SW 1271 (cell line): Measurements from ENCODE around the gene TFCP2L1.

Experiments used
- DNase-seq, 2 experiments: peaks; one replicate each; lab custom pipeline; 2025; lab: John Stamatoyannopoulos, UW

TFCP2L1 gene

GRCh38 chr2:121219866-121220265, 65.1 kb downstream of the TFCP2L1 start:
- DNase-seq: no peak

DNA sequence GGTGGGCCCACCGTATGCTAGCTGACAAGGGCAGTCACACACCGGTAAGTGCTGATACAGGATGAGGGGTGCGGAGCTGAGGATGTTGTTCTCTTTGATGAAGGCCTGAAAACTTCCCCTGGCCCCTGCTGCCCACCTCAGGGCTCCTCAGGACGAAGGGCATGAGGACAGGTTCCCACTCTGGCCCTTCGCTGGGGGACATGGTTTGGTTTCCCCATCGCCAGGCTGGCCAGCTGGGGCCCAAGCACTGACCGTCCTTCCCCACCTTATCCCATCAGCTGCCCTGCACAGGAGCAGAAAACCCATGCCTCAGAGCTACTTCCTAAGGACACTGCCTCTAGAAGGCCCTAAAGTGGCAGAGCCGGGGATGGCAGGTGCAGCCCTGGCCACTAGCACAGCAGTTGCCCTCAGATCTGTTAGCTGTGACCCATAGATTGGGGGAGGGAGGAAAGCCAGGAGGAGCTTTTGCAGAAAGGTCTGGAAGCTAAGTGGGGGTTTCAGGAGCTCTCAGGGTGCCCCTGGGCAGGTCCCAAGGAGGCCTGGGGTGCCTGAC, 66.5 kb downstream of the TFCP2L1 start:
- DNase-seq: no peak

DNA sequence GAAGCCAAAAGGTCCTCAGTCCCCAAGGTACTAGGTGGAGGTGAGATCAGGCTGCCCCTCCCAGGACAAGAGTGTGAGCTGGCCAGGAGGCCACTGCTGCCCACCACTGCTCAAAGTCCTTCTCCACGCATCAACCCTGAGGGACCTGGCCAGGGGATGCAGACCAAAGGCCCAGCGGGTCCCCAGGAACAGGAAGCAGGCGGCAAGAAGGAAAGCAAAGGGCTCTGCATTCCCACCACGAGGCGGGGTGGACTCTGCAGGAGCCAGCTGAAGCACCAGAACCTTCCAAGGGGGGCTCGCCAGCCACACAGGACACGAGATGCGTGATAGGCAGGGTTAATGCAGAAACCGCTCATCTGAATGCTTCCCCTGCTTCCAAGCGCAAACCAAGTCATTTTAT, 67.4 kb downstream of the TFCP2L1 start:
- no peak for DNase-seq

DNA sequence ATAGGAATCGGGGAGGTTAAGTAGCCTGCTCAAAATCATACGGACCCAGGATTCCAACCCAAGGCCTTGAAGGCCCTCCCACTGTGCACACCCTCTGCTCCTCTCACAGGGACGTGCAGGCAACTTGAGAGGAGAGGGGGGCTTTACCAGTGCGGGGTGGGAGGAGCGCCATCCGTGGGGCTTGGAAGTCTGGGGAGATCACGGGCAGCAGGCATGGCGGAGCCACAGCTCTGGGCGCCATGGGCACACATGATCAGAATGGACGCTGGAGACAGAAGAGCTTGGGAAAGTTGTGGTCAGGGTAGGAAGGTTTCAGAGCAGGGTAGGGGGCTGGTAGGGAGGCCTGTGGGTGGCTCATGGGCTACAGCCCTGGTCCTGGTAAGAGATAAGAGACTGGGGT, 70.7 kb downstream of the TFCP2L1 start:
- DNase-seq: no peak

GRCh38 chr2:121213386-121213785, 71.6 kb downstream of the TFCP2L1 start:
- DNase-seq: no peak

GRCh38 chr2:121212661-121213325, 72.2 kb downstream of the TFCP2L1 start:
- no peak for DNase-seq

DNA sequence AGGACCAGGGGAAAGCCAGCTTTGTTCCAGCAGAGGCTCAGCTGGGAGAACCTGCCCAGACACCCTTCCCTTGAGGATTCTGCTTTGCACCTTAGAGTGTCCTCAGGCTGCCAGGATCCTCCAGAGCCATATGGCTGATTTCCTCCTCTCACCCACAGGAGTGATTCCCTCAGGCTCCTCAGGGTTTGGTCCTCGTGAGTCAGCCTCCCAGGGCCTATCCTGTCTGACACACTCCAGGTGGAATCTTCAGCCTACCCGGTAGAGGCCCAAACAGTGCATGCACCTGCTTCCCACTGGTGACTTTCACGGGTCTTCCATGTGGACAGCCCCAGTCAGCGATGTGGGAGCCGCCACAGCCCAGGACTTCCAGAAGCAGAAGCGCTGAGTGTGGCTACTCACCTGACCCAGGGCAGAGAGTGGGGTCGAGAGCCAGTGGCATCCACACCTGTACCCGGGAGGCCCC, 73.3 kb downstream of the TFCP2L1 start:
- no peak for DNase-seq

DNA sequence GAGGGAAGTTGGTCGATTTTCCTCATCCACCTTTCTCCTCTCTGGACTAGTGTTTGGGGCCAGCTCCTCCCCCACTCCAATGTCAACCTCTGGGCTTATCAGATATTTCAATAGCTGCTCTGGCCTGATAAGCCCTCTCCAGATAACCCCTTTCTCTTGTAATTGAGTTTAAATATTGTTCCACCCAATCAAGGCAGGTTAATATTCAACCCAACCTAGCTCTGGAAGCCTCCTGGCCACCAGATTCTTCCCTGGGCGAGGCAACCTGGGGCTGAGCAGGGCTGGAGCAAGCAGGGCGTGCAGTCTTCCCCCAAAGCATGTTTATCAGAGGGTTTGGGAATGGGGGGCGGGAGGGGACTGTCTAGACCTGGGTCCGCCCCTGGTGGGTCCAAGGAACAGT, 73.8 kb downstream of the TFCP2L1 start:
- DNase-seq: no peak

DNA sequence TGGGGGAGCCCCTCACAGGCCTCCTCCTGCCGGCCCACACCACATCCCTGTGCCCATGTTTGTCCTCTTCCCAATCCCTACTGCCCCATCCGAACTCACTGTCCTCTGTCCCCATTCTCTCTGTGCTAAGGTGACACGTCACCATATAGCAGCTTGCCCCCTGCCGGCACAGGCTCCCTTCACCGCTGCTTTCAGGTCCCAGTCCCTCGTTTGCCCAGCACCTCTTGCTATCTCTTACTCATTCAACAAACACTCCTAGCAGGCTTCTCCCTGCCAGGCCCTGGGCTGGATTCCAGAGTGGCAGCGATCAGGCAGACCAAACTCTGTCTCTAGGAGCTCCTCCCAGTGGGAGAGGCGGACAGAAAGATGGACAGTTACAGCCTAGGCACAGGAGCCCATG, 74.3 kb downstream of the TFCP2L1 start:
- DNase-seq: no peak

DNA sequence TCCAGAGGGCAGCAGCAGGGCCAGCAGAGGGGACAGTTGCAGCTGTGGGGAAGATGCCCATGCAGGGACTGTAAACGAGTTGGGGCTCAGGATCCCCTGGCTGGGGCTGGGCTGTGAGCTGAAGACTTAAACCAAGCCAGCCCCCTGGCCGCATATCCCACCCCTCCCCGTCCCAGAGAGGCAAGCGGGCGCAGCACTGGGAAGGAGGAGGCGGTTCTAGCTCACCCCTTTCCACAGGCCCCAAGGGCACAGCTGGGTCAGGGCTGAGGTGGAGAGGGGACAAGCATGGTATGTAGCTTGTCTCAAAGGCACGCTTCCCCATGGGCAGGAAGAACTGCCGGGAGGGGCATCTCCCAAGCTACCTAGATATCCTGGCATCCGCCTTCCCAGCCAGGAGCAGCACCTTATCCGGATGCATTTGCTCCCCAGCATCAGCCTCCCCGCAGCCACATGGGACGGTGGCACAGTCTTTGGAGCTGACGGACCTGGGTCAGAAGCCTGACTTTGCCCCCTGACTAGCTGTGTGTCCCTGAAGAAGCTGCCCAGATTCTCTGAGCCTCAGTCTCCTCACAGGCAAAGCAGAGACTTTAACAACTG, 75.9 kb downstream of the TFCP2L1 start:
- no peak for DNase-seq

GRCh38 chr2:121207494-121207893, 77.5 kb downstream of the TFCP2L1 start:
- DNase-seq: no peak

DNA sequence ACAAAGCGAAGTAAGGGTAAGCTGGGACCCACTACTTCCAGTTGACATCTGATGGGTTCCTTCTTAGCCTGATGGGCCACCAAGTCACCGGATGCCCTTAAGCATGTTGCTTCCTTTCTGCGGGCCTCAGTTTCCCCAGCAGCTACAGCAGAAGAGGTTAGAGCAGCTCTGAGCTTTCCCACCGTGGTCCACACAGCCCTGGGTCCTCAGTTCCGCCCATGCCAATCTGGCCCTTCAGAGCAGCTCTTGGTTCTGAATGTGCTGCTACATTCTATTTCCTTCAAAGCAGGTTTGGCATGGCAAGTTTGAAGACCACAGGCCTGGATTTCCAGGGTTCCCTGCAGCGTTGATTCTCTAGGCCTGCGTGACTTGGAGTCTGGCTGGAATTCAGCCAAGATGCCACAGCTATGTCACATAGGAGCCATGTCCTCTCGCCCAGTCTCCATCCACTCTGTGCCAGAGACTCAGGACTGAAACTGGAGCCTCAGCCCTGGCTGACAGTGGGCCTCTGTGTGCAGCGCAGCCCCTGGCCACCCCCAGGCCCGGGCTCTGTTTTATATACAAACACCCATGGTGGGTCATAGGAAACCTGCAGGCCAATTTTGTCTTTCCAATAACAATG, 79.6 kb downstream of the TFCP2L1 start:
- no peak for DNase-seq

DNA sequence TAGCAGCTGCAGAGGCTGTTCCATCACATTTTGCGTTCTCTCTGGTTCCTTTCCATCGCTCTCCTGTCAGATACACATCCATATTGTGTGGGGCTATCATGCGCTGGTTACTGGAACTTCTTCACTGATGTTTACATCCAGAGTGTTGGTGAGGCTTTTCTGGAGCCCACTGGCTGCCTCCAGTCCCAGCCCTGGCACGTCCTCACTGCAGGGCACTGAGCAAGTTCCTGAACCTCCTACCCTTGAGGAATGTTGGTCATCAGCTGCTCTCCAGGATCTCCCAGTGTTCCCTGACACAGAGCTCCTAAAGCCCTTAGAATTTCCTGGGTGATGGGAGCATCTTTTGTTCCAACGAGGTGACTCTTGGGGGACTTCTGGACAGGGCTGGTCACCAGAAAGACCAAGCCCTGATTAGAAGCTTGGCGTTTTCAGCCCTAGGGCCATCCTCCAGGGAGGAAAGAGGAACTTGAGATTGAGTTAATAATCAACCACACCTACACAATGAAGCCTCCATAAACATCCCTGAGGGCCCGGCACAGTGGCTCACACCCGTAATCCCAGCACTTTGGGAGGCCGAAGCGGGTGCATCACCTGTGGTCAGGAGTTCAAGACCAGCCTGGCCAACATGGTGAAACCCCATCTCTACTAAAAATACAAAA, 81.3 kb downstream of the TFCP2L1 start:
- DNase-seq: no peak

DNA sequence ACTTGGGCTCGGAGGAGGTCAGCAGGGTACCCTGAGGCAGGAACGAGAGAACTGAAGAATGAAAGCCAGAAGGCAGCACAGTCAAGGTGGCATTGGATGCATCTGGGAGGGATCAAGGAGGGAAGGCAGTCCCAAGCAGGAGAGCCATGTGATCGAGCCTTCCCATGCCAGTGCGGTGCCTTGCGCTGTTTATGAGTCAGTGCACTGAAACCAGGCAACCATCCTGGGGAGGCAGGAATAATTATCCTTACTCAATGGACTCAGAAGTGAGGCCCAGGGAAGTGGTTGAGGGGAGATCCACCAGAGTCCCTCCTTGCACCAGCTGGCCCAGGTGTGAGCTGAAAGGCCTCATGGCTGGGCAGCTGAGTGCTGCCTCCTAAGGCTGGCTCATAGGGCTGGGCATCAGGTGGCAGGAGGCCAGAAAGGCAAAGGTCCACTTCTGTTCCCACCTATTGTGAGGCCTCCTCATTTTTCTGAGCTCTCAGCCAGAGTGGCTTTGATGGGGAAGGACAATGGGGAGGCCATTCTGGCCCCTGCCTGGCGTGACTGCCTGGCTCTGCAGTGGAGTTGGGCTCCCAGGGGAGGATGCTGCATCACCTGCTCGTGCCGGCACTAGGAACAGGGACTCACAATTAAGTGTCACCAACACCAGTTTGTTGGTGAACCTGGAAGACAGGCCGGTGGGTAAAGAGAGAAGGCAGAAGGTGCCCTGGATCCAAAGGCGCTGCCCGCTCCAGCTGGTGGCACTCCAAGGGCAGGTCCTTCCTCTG, 82.3 kb downstream of the TFCP2L1 start:
- no peak for DNase-seq

DNA sequence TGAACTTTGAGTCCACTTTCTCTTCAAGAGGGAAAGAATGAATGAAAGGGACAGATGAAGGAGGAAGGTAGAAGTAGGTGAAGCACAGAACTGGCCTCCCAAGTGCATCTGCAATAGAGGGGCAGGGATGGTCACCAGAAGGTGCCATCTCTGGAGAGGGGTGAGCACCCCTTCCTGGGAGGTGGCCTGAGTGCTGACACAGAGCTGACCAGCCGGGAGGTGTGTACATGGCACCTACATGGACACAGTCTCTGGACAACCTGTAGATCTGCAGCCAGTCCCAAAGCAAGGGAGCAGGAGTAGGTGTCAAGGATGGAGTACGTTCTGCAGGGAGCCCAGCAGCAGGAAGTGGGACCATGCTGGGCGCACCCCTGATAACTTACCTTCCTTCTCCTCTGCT, 83.2 kb downstream of the TFCP2L1 start:
- no peak for DNase-seq

DNA sequence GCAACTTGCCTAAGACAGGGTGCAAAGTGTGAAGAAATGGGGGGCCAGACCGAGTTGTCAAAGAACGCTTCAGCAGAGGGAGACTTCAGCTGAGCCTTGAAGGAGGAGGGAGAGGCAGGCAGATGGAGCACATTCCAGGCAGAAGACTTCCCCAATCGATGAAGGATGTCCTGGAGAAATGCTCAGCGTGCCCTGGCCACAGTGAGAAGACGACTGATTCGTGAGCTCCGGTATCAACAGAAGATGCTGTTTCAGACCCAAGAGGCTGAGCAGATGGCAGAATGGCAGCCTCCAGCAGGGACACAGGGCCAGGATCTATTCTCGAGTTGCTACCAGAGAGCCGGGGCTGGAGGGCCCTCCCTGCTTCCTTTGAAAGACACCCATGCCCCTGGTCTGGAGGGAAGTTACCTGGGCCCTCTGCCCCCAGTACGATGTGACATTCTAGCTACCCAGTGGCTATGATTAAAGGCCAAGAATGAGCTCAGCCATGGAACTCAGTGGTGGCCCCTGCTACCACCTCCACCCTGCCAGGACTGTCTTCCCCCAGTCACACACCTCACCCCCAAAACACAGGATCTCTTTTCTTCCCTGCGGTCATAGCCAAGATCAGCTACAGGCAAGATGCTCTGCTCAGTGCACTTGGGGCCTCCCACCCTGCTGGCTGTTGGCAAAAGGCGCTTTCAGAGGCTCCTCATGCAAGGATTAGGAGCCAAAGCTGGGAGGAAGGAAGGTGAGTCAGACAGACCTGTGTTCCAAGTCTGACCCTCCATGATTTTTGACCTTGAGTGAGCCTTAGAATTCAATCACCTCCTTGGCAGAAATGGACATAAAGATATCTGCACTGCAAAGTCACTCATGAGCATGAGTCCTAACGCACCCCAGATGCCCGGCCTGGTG, 84.3 kb downstream of the TFCP2L1 start:
- DNase-seq: no peak

DNA sequence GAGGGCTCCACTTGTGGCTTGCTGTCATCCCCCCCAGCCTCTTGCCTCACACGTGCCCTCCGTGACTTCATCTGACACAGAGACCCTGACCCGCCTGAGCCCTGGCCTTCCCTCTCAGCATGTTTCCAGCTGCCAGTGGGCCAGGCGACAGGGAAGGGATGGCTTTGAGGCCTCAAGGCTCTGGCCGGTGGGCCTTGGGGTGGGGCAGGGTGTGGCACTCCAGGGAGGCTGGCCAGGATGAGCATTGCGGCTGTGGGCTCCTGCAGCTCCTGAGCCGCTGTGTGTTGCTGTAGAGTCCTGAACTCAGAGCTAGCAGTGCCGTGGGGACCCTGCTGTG, 85.0 kb downstream of the TFCP2L1 start:
- no peak for DNase-seq

DNA sequence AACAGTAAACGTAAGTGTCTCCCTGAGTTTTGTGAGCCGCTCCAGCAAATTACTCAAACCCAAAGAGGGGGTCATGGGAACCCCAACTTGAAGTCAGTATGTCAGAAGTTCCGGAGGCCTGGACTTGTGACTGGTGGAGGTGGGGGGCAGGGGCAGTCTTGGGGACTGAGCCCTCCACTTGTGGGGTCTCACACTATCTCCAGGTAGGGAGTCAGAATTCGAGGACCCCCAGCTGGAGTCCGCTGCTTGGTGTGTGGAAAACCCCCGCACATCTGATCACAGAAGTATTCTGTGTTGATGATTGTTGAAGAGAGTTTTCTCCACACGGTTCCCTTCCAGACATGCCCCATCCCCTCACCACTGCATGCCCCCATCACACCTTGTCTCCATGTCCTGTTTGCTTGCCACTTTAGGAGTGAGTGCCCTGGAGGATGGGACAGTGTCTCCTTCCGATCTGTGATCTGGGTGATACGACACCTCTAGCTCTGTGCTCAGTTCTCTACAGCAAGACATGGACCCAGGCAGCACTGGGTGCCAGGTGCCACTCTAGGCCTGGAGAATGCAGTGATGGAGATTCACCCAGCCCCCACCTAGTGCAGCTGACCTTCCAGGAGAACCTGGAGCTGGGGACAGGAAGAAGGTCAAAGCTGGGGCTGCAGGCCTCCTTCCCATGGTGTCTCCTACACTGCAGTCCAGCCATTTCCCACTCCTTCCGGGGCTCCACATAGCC, 85.6 kb downstream of the TFCP2L1 start:
- DNase-seq: no peak

- peak in 1 of 2 experiments; percentile 4 for DNase-seq
Measured at GRCh38 chr2:121197369-121198091, 87.5 kb downstream of the TFCP2L1 start.

- no peak for DNase-seq
Measured at GRCh38 chr2:121196849-121197155, 88.2 kb downstream of the TFCP2L1 start.
